HG02571 (cell line): ENCODE results near the gene GAPDHS.

Experiments
- ATAC-seq: cut with Tn5 transposase; IDR thresholded peaks from one replicate; pipeline ENCODE4 v1.9.1; 2021; ENCODE audit warnings: mild to moderate bottlenecking, moderate library complexity; ENCODE audit not compliant: unreplicated experiment

GAPDHS gene

GRCh38 chr19:35534803-35535480 is 1.7 kb downstream of the GAPDHS start:
- ATAC-seq, result no peak

- ATAC-seq, result no peak
Observed at GRCh38 chr19:35539314-35539713, 6.1 kb downstream of the GAPDHS start.

GRCh38 chr19:35539850-35540249 is 6.6 kb downstream of the GAPDHS start:
- ATAC-seq, result no peak

- no peak for ATAC-seq
Observed at GRCh38 chr19:35540356-35540927, 7.2 kb downstream of the GAPDHS start.

GRCh38 chr19:35542209-35542608 is 9.0 kb downstream of the GAPDHS start:
- no peak for ATAC-seq

- ATAC-seq, result no peak
Observed at GRCh38 chr19:35543280-35544109, 10.2 kb downstream of the GAPDHS start.

GRCh38 chr19:35544110-35544802 is 11.0 kb downstream of the GAPDHS start:
- ATAC-seq, result no peak

GRCh38 chr19:35545001-35545854 is 12.0 kb downstream of the GAPDHS start, which contains the start of gene TMEM147:
Gene TMEM147 (plus strand): TSS chr19:35545626. CDS start chr19:35545740, 114 bp downstream.
- ATAC-seq, result peak; percentile 66

GRCh38 chr19:35545855-35546381 is 12.7 kb downstream of the GAPDHS start:
- peak; percentile 32 for ATAC-seq

GRCh38 chr19:35546532-35546931 is 13.3 kb downstream of the GAPDHS start:
- no peak for ATAC-seq

- ATAC-seq, result no peak
Observed at GRCh38 chr19:35549174-35549788, 16.0 kb downstream of the GAPDHS start.

GRCh38 chr19:35549879-35550523 is 16.7 kb downstream of the GAPDHS start:
- no peak for ATAC-seq

GRCh38 chr19:35551091-35551810 is 18.0 kb downstream of the GAPDHS start:
- ATAC-seq, result no peak

- no peak for ATAC-seq
Observed at GRCh38 chr19:35552534-35553384, 19.5 kb downstream of the GAPDHS start.

- ATAC-seq, result no peak
Observed at GRCh38 chr19:35553385-35554000, 20.2 kb downstream of the GAPDHS start.

- ATAC-seq, result no peak
Observed at GRCh38 chr19:35554076-35554475, 20.8 kb downstream of the GAPDHS start.
